Stimulated activated CD8-positive, alpha-beta memory T cell treated with anti-CD3 and anti-CD28 coated beads, Interleukin-7, amount 100 ng/mL, for 4 hours (primary cell): ENCODE data around the gene RGPD3.

Experiments used
- DNase-seq, 2 donors: peaks; one replicate each; pipeline ENCODE4 v3.0.0-alpha.2; 2020; ENCODE audit warnings: low read depth in 2 of 2

Gene RGPD3

GRCh38 chr2:106343274-106343673 is 124.9 kb downstream of the RGPD3 start:
- DNase-seq = no peak

GRCh38 chr2:106342831-106343251 is 125.4 kb downstream of the RGPD3 start:
- DNase-seq = no peak

- no peak for DNase-seq
These were observed 126.5 kb downstream of the RGPD3 start for GRCh38 chr2:106341666-106342065.
